Epithelial cell of esophagus (primary cell): ENCODE measurements around the gene KRT15.
"Not testable (repeated sequence)": the region's sequence is repeated elsewhere in the genome, so short reads cannot be mapped to it uniquely, and the experiment has no call there.

Experiments used
- DNase-seq: peaks from one replicate; pipeline ENCODE4 v3.0.0; 2010; ENCODE audit warnings: low read depth
- H3K4me3 ChIP-seq: 2 replicates; pipeline ENCODE4 v1.5.1; 2011; ENCODE audit warnings: mild to moderate bottlenecking, low read length, control low read depth
- CTCF ChIP-seq: IDR thresholded peaks from 2 replicates; pipeline ENCODE4 v1.5.1; 2011; ENCODE audit warnings: low read depth, mild to moderate bottlenecking, low read length, control low read depth, inconsistent platforms; ENCODE audit not compliant: insufficient read depth; ENCODE audit errors: missing control alignments

The KRT15 gene

GRCh38 chr17:41544935-41545334 is 26.2 kb upstream of the KRT15 start:
- H3K4me3 ChIP-seq, result no peak overlapping the region
- TF ChIP-seq CTCF, result no peak
- DNase-seq, result no peak

GRCh38 chr17:41544491-41544892 is 25.8 kb upstream of the KRT15 start:
- TF ChIP-seq CTCF, result no peak
- no peak overlapping the region for H3K4me3 ChIP-seq
- no peak for DNase-seq

- not testable (repeated sequence) for H3K4me3 ChIP-seq, DNase-seq
Observed at GRCh38 chr17:41542786-41543185, 24.1 kb upstream of the KRT15 start.

- no peak overlapping the region for H3K4me3 ChIP-seq
- DNase-seq, result no peak
- TF ChIP-seq CTCF, result no peak
Observed at GRCh38 chr17:41542357-41542756, 23.7 kb upstream of the KRT15 start.

- no peak for TF ChIP-seq CTCF
- DNase-seq, result peak; percentile 73
- H3K4me3 ChIP-seq, result no peak overlapping the region
Observed at GRCh38 chr17:41540921-41541625, 22.4 kb upstream of the KRT15 start.

GRCh38 chr17:41539979-41540701 is 21.4 kb upstream of the KRT15 start:
- no peak for DNase-seq
- H3K4me3 ChIP-seq, result no peak overlapping the region
- no peak for TF ChIP-seq CTCF

- DNase-seq, result no peak
- no peak for TF ChIP-seq CTCF
- no peak overlapping the region for H3K4me3 ChIP-seq
Observed at GRCh38 chr17:41539071-41539492, 20.4 kb upstream of the KRT15 start.
